Endothelial cell of umbilical vein (primary cell): ENCODE results near the gene MAP7D3. TPM values are rescaled to one million over a fixed set of nuclear protein-coding genes. Genes with fewer than 3 reads are reported as not detected.

Source experiments
- BruUV-seq: library from RNA; stranded (reverse); fragments of 400-500 nt; replicated peaks from 2 replicates; lab custom pipeline; 2021; lab: Mats Ljungman, UMichigan
- CTCF ChIA-PET: fragments of 300-600, 350-600 bp; sonication (Branson Sonifier 250); formaldehyde crosslinking; loops from one replicate; lab custom pipeline; 2021; ENCODE audit warnings: antibody characterized with exemption, inconsistent platforms; lab: Charles Lee
- POLR2A ChIA-PET: fragments of 300-600, 350-600 bp; sonication (Branson Sonifier 250); formaldehyde crosslinking; loops from one replicate; lab custom pipeline; 2021; ENCODE audit warnings: antibody characterized with exemption, inconsistent platforms; lab: Charles Lee
- DNase-seq: peaks from one replicate; pipeline ENCODE4 v3.0.0-alpha.2; 2011; ENCODE audit warnings: low read depth, low spot score
- FAIRE-seq: peaks from 2 replicates; lab custom pipeline; 2011; peaks lifted over from hg19 to GRCh38; lab: Jason Lieb, UNC
- H2AFZ ChIP-seq: 2 replicates; pipeline ENCODE4 v1.6.0; 2012; ENCODE audit warnings: low read depth, low read length, control low read depth, inconsistent platforms
- H3K27ac ChIP-seq: 2 replicates; pipeline ENCODE4 v1.5.1; 2011; ENCODE audit warnings: low read depth, mild to moderate bottlenecking, control low read depth, low read length, moderate library complexity; ENCODE audit not compliant: insufficient read depth
- H3K27me3 ChIP-seq, 2 experiments: 2 replicates each; pipeline versions ENCODE4 v1.6.0 to v1.6.1; 2011; ENCODE audit warnings: low read length in 2 of 2, mixed read lengths in 1 of 2; ENCODE audit not compliant: control insufficient read depth in 2 of 2, insufficient read depth in 2 of 2
- H3K36me3 ChIP-seq, 2 experiments: 2 replicates in 1 of 2; 3 replicates in 1 of 2; pipeline ENCODE4 v1.5.1; 2011; ENCODE audit warnings: low read length in 2 of 2, mild to moderate bottlenecking in 1 of 2, moderate library complexity in 1 of 2; ENCODE audit not compliant: control insufficient read depth in 2 of 2, insufficient read depth in 2 of 2; ENCODE audit errors: extremely low read depth in 1 of 2
- H3K4me1 ChIP-seq: 3 replicates; pipeline ENCODE4 v1.5.1; 2011; ENCODE audit warnings: mild to moderate bottlenecking, low read length; ENCODE audit not compliant: control insufficient read depth, insufficient read depth; ENCODE audit errors: extremely low read depth
- H3K4me2 ChIP-seq: 2 replicates; pipeline ENCODE4 v1.6.1; 2011; ENCODE audit warnings: low read length, control low read depth, mixed read lengths; ENCODE audit not compliant: insufficient read depth
- H3K4me3 ChIP-seq, 3 experiments: fragments of 200-600 bp in 1 of 3; sonication (generic), shearing (Covaris generic) in 1 of 3; replicated peaks in 1 of 3; 2 replicates each; pipeline ENCODE4 v1.5.1; 2011 to 2016; ENCODE audit warnings: control low read depth in 3 of 3, low read length in 3 of 3, mild to moderate bottlenecking in 2 of 3, inconsistent platforms in 1 of 3, low read depth in 1 of 3, moderate library complexity in 1 of 3; ENCODE audit not compliant: insufficient read depth in 1 of 3
- H3K79me2 ChIP-seq: 2 replicates; pipeline ENCODE4 v1.6.0; 2012; ENCODE audit warnings: low read length, inconsistent platforms; ENCODE audit not compliant: control insufficient read depth, insufficient read depth
- H3K9ac ChIP-seq: replicated peaks from 2 replicates; pipeline ENCODE3; 2011; ENCODE audit warnings: low read length, control low read depth; ENCODE audit not compliant: insufficient read depth; ENCODE audit errors: extremely low read depth
- H3K9me1 ChIP-seq: replicated peaks from 3 replicates; pipeline ENCODE4 v1.6.0; 2011; ENCODE audit warnings: mild to moderate bottlenecking, low read length; ENCODE audit not compliant: control insufficient read depth, insufficient read depth; ENCODE audit errors: extremely low read depth
- H3K9me3 ChIP-seq: replicated peaks from 2 replicates; pipeline ENCODE4 v1.5.1; 2012; ENCODE audit warnings: low read length, inconsistent platforms; ENCODE audit not compliant: control insufficient read depth, insufficient read depth
- H4K20me1 ChIP-seq: replicated peaks from 2 replicates; pipeline ENCODE3; 2011; ENCODE audit warnings: mild to moderate bottlenecking, low read length; ENCODE audit not compliant: control insufficient read depth, insufficient read depth; ENCODE audit errors: extremely low read depth
- CTCF ChIP-seq, 2 donors: IDR thresholded peaks; 1 replicate in 1 of 2; 2 replicates in 1 of 2; pipeline ENCODE4 v1.5.1; 2011; ENCODE audit warnings: low read length in 2 of 2, mild to moderate bottlenecking in 2 of 2, moderate library complexity in 2 of 2, control low read depth in 1 of 2, inconsistent platforms in 1 of 2, low read depth in 1 of 2; ENCODE audit not compliant: insufficient read depth in 1 of 2; ENCODE audit errors: extremely low read depth in 1 of 2
- EZH2 ChIP-seq: IDR thresholded peaks from 2 replicates; pipeline ENCODE4 v1.6.1; 2012; ENCODE audit warnings: borderline replicate concordance, low read depth, mild to moderate bottlenecking, moderate library complexity, low read length, inconsistent platforms; ENCODE audit not compliant: severe bottlenecking
- GATA2 ChIP-seq: IDR thresholded peaks from 2 replicates; pipeline ENCODE4 v1.7.0; 2011; ENCODE audit warnings: low read depth, mild to moderate bottlenecking, moderate library complexity, mixed read lengths, low read length; ENCODE audit not compliant: insufficient read length, insufficient read depth
- JUN ChIP-seq: IDR thresholded peaks from 2 replicates; pipeline ENCODE4 v1.6.1; 2011; ENCODE audit warnings: borderline replicate concordance, low read depth; ENCODE audit not compliant: insufficient read length, insufficient read depth
- MAX ChIP-seq: IDR thresholded peaks from 2 replicates; pipeline ENCODE4 v1.6.1; 2011; ENCODE audit not compliant: insufficient read depth, insufficient read length
- MYC ChIP-seq: IDR thresholded peaks from one replicate; pipeline ENCODE4 v1.6.1; 2011; ENCODE audit warnings: mild to moderate bottlenecking, low read depth, low read length
- POLR2A ChIP-seq: IDR thresholded peaks from 2 replicates; pipeline ENCODE4 v1.6.1; 2012; ENCODE audit warnings: low read depth, mild to moderate bottlenecking, control low read depth, low read length
- POLR2AphosphoS5 ChIP-seq: IDR thresholded peaks from 2 replicates; pipeline ENCODE4 v1.6.1; 2012; ENCODE audit warnings: low read depth, mild to moderate bottlenecking, control low read depth, low read length, moderate library complexity; ENCODE audit not compliant: insufficient read depth
- dilution Hi-C: fragments of 300-500 bp; cut with MboI; formaldehyde crosslinking; loops from one replicate; pipeline ENCODE4 v1.15.0; 2019; ENCODE audit warnings: low sequenced_read_pairs; ENCODE audit not compliant: extremely low pct_ligation_motif_present
- intact Hi-C: fragments of 100-400 bp; cut with micrococcal nuclease; formaldehyde crosslinking; loops from one replicate; pipeline ENCODE4 v1.10.0; 2022
- polyA plus RNA-seq, 4 experiments: library from polyadenylated mRNA; depleted of rRNA in 3 of 4; stranded (reverse) in 3 of 4; unstranded in 1 of 4; fragments of >200 nt; gene quantifications; 2 replicates each; pipeline versions ENCODE4 v1.2.1 to v1.2.3, GENCODE V29; 2011 to 2012; ENCODE audit warnings: missing spikeins in 1 of 4
- total RNA-seq: library from RNA; stranded (reverse); gene quantifications from 2 replicates; pipeline ENCODE4 v1.2.3, GENCODE V29; 2021

MAP7D3 gene
- total and polyA plus RNA-seq, 2 donors (not counting 3 experiments of a cell fraction or from before 2014, with no cell fraction given) = 6.5 to 22.8 TPM

GRCh38 chrX:136258951-136259350 lies 7.8 kb upstream of the MAP7D3 start:
- intact Hi-C loops (loop anchor here (1.0 to 2.0 kb wide), 2 partner anchors 8 to 38 kb away; partner anchors contain the start of gene MAP7D3), dilution Hi-C loops (no loop called here)
- Histone ChIP-seq H3K4me1 (peaks cover 34% of the 10 kb centered on the region), H3K4me3 (no peak overlapping the region), H3K79me2 (no peaks in the 10 kb centered on the region), H3K27me3 (no peaks in the 10 kb centered on the region), H3K9me3 (no peaks in the 10 kb centered on the region), H3K9me1 (no peaks in the 10 kb centered on the region), H4K20me1 (no peaks in the 10 kb centered on the region), H3K9ac (peak overlapping the region; percentile 38), H3K27ac (peak overlapping the region; percentile 96), H3K36me3 (no peaks in the 10 kb centered on the region), H3K4me2 (peak overlapping the region; percentile 28), H2AFZ (no peak overlapping the region)
- POLR2A ChIA-PET = no interaction called here
- peak; percentile 1 for DNase-seq
- FAIRE-seq = no peak
- CTCF ChIA-PET = no interaction called here
- no TSS peak for BruUV-seq
- TF ChIP-seq JUN (no peak), POLR2AphosphoS5 (no peak), MYC (no peak), EZH2 (no peak), GATA2 (no peak), CTCF (IDR thresholded peaks at IDR 0.05; ENCODE audit: extremely low read depth in 1 of 2, insufficient read depth in 1 of 2, low read depth in 1 of 2, low read length in 2 of 2) (no peak), POLR2A (no peak), MAX (no peak)
